Measurements from ENCODE around the gene SNCAIP. TPM values are rescaled to one million over a fixed set of nuclear protein-coding genes. Genes with fewer than 3 reads are reported as not detected.

Gene SNCAIP
- not detected in 5 replicates for total RNA-seq (2022; extraction: Qiagen RNA extraction; ENCODE audit: low read depth)

GRCh38 chr5:122311961-122312590, at the start of gene SNCAIP:
SNCAIP (plus strand) TSS chr5:122312237; CDS start chr5:122391135, 78,898 bp downstream.

Other genes starting within 250 kb of the SNCAIP start
- gene LOX, start 234.0 kb upstream of the SNCAIP start, total RNA-seq (2022; extraction: Qiagen RNA extraction; ENCODE audit: low read depth): 0.93 to 2.5 TPM (median 1.4 TPM) in 5 replicates
- gene ZNF474, start 182.7 kb upstream of the SNCAIP start, total RNA-seq (2022; extraction: Qiagen RNA extraction; ENCODE audit: low read depth): 0.18 to 0.31 TPM (median 0.21 TPM) in 5 replicates